A549 (cell line): ENCODE measurements around the gene NXN. TPM values are rescaled to one million over a fixed set of nuclear protein-coding genes. Genes with fewer than 3 reads are reported as not detected.

Experiments
- ATAC-seq, 2 experiments: fragments of 200-7000 bp in 1 of 2; fragments of >200 bp in 1 of 2; cut with Nextera tagmentation in 1 of 2; cut with Tn5 transposase in 1 of 2; 3 replicates each; pipeline versions ENCODE4 v1.8.0 to v1.9.1; 2018 to 2020; ENCODE audit warnings: mild to moderate bottlenecking in 1 of 2, moderate library complexity in 1 of 2
- CTCF ChIA-PET: fragments of 300-600 bp; sonication (Branson Sonifier 250); formaldehyde crosslinking; extraction: SDS; loops from one replicate; lab custom pipeline; 2021; ENCODE audit warnings: antibody characterized with exemption, inconsistent platforms; lab: Yijun Ruan, JAX
- POLR2A ChIA-PET: fragments of 350-600 bp; formaldehyde crosslinking; extraction: SDS; loops from one replicate; lab custom pipeline; 2021; ENCODE audit warnings: antibody characterized with exemption, inconsistent platforms; lab: Yijun Ruan, JAX
- DNase-seq, 2 experiments: peaks; one replicate each; pipeline versions ENCODE4 v3.0.0 to v3.0.0-alpha.2; 2011 to 2016; ENCODE audit warnings: low read depth in 1 of 2, low spot score in 1 of 2
- FAIRE-seq: peaks from 2 replicates; lab custom pipeline; 2011; peaks lifted over from hg19 to GRCh38; lab: Jason Lieb, UNC
- H3K27ac ChIP-seq, 2 experiments: fragments of >200 bp; sonication (Bioruptor Twin); formaldehyde crosslinking; 3 replicates each; pipeline ENCODE4 v1.5.1; 2016 to 2017
- H3K4me1 ChIP-seq: fragments of >200 bp; sonication (Bioruptor Twin); formaldehyde crosslinking; 3 replicates; pipeline ENCODE4 v1.6.1; 2016
- H3K4me2 ChIP-seq: fragments of >200 bp; sonication (Bioruptor Twin); formaldehyde crosslinking; 3 replicates; pipeline ENCODE4 v1.6.1; 2016
- H3K4me3 ChIP-seq: fragments of >200 bp; sonication (Bioruptor Twin); formaldehyde crosslinking; 3 replicates; pipeline ENCODE4 v1.5.1; 2016
- H3K9me3 ChIP-seq: fragments of >200 bp; sonication (Bioruptor Twin); formaldehyde crosslinking; 3 replicates; pipeline ENCODE4 v1.6.1; 2016
- BHLHE40 ChIP-seq: IDR thresholded peaks from 2 replicates; pipeline ENCODE4 v1.6.1; 2012; ENCODE audit warnings: low read depth, low read length, inconsistent platforms
- CBX2 ChIP-seq: fragments of 200-600 bp; sonication (generic); IDR thresholded peaks from 2 replicates; pipeline ENCODE4 v1.6.1; 2016; ENCODE audit warnings: low read depth, mild to moderate bottlenecking, borderline replicate concordance
- CBX8 ChIP-seq: fragments of 200-600 bp; sonication (generic); IDR thresholded peaks from 2 replicates; pipeline ENCODE4 v1.6.1; 2016
- E2F6 ChIP-seq: IDR thresholded peaks from 2 replicates; pipeline ENCODE4 v1.6.1; 2012; ENCODE audit warnings: low read depth, borderline replicate concordance
- EHF ChIP-seq: fragments of 250-450 bp; sonication (Bioruptor Pico); IDR thresholded peaks from 2 replicates; pipeline ENCODE4 v1.5.0; 2020; ENCODE audit warnings: mild to moderate bottlenecking
- ELK1 ChIP-seq: fragments of 150-350 bp; IDR thresholded peaks from 2 replicates; pipeline ENCODE4 v1.6.1; 2014; ENCODE audit warnings: low read depth, mild to moderate bottlenecking, low read length
- ESRRA ChIP-seq: fragments of 150-350 bp; IDR thresholded peaks from 2 replicates; pipeline ENCODE4 v1.6.1; 2014; ENCODE audit warnings: mild to moderate bottlenecking, low read length, borderline replicate concordance
- FOSB ChIP-seq: fragments of 250-450 bp; sonication (Bioruptor Pico); IDR thresholded peaks from 2 replicates; pipeline ENCODE4 v1.5.0; 2020; ENCODE audit warnings: mild to moderate bottlenecking, moderate library complexity
- HOXB13 ChIP-seq: fragments of 250-450 bp; sonication (Bioruptor Pico); IDR thresholded peaks from 2 replicates; pipeline ENCODE4 v1.5.0; 2020; ENCODE audit warnings: low read depth, mild to moderate bottlenecking, moderate library complexity
- JUN ChIP-seq, 2 experiments: fragments of >200 bp; sonication (Bioruptor Twin); formaldehyde crosslinking; IDR thresholded peaks; 2 replicates in 1 of 2; 3 replicates in 1 of 2; pipeline ENCODE4 v1.6.1; 2016 to 2017
- KDM5A ChIP-seq: fragments of 200-600 bp; sonication (generic); IDR thresholded peaks from 2 replicates; pipeline ENCODE4 v1.6.1; 2016; ENCODE audit warnings: antibody characterized with exemption, mild to moderate bottlenecking
- NR3C1 ChIP-seq: fragments of >200 bp; sonication (Bioruptor Twin); formaldehyde crosslinking; IDR thresholded peaks from 3 replicates; pipeline ENCODE4 v1.6.1; 2017
- PHF8 ChIP-seq: fragments of 200-600 bp; sonication (generic); IDR thresholded peaks from 2 replicates; pipeline ENCODE4 v1.6.1; 2016; ENCODE audit warnings: low read depth, mild to moderate bottlenecking, antibody characterized with exemption, moderate library complexity, borderline replicate concordance
- POLR2A ChIP-seq: IDR thresholded peaks from 2 replicates; pipeline ENCODE4 v1.6.1; 2012; ENCODE audit warnings: mild to moderate bottlenecking, low read length
- RNF2 ChIP-seq: fragments of 200-600 bp; sonication (generic); IDR thresholded peaks from 2 replicates; pipeline ENCODE4 v1.6.1; 2016; ENCODE audit warnings: low read depth, mild to moderate bottlenecking, antibody characterized with exemption, moderate library complexity, borderline replicate concordance
- TP53 ChIP-seq: fragments of 250-450 bp; sonication (Bioruptor Pico); IDR thresholded peaks from 2 replicates; pipeline ENCODE4 v1.5.0; 2021; ENCODE audit warnings: mild to moderate bottlenecking, moderate library complexity
- ZSCAN20 ChIP-seq: fragments of 250-450 bp; sonication (Bioruptor Pico); IDR thresholded peaks from 2 replicates; pipeline ENCODE4 v1.8.0; 2022; ENCODE audit warnings: mild to moderate bottlenecking, moderate library complexity
- WGBS: methylation state at CpG from one replicate; pipeline ENCODE4 v1.1.6; 2017; ENCODE audit errors: missing lambda C conversion rate; 5-methylcytosine and 5-hydroxymethylcytosine counted together
- polyA plus RNA-seq, 4 experiments: library from polyadenylated mRNA; depleted of rRNA in 3 of 4; stranded (reverse); fragments of >200 nt; fragmentation: RNase III in 1 of 4; extraction: RNeasy Plus Mini Kit Qiagen cat#74134 plus additional on column Dnase treatment in 1 of 4; gene quantifications; 2 replicates in 3 of 4; 3 replicates in 1 of 4; pipeline ENCODE4 v1.2.3, GENCODE V29; 2011 to 2017
- TF ChIP-seq, protein P1 (sequence below): fragments of >200 bp; sonication (Bioruptor Twin); formaldehyde crosslinking; IDR thresholded peaks from 3 replicates; pipeline ENCODE4 v1.6.1; 2016
- TF ChIP-seq, protein P2 (sequence below): fragments of >200 bp; sonication (Bioruptor Twin); formaldehyde crosslinking; IDR thresholded peaks from 2 replicates; pipeline ENCODE4 v1.6.1; 2016

NXN gene
- polyA plus RNA-seq, 2 of the 4 experiments (the other 2 are of a cell fraction) = 24.6 to 31.1 TPM

DNA sequence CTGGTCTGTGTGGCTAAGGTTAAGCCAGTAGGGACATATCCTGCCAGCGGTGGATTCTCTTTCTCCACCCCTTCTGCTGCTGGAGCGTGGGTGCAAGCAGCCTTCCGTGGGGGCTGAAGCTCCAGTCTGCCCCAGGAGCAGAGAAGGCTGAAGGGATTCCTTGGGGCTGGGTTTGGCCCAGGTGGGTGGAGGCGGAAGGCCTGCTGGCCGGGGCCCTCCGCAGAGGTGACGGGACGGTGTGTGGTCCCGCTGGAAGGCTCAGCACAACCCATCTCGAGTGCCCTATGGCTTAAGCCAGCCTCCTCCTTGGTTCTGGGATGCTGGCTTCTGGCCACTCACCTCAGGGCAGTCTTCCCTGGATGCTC, 30.5 kb upstream of the NXN start:
- ATAC-seq = peak in 1 of 2 experiments; percentile 5; a peak in 1 of 6 replicates
- no peak for FAIRE-seq
- CTCF ChIA-PET = interaction anchor here (0.6 to 4.1 kb wide), 4 partner anchors 10 to 571 kb away, joined by 3 to 23 read pairs (median 10); no protein-coding TSS in a partner anchor
- no peak for DNase-seq
- WGBS = 89% methylated on average over 10 of the region's 10 CpGs
- POLR2A ChIA-PET = no interaction called here
- Histone ChIP-seq H3K9me3 (no peaks in the 10 kb centered on the region), H3K4me3 (no peak overlapping the region), H3K27ac (no peak overlapping the region), H3K4me2 (no peak overlapping the region), H3K4me1 (no peaks in the 10 kb centered on the region)
- TF ChIP-seq CBX8 (no peak), BHLHE40 (no peak), E2F6 (no peak), EHF (CRISPR knock-in tag) (no peak), PHF8 (no peak), ELK1 (no peak), JUN (IDR thresholded peaks at IDR 0.05) (no peak), KDM5A (no peak), FOSB (CRISPR knock-in tag) (no peak), RNF2 (no peak)
- TF ChIP-seq, protein P1, sequence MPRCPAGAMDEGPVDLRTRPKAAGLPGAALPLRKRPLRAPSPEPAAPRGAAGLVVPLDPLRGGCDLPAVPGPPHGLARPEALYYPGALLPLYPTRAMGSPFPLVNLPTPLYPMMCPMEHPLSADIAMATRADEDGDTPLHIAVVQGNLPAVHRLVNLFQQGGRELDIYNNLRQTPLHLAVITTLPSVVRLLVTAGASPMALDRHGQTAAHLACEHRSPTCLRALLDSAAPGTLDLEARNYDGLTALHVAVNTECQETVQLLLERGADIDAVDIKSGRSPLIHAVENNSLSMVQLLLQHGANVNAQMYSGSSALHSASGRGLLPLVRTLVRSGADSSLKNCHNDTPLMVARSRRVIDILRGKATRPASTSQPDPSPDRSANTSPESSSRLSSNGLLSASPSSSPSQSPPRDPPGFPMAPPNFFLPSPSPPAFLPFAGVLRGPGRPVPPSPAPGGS = no peak

DNA sequence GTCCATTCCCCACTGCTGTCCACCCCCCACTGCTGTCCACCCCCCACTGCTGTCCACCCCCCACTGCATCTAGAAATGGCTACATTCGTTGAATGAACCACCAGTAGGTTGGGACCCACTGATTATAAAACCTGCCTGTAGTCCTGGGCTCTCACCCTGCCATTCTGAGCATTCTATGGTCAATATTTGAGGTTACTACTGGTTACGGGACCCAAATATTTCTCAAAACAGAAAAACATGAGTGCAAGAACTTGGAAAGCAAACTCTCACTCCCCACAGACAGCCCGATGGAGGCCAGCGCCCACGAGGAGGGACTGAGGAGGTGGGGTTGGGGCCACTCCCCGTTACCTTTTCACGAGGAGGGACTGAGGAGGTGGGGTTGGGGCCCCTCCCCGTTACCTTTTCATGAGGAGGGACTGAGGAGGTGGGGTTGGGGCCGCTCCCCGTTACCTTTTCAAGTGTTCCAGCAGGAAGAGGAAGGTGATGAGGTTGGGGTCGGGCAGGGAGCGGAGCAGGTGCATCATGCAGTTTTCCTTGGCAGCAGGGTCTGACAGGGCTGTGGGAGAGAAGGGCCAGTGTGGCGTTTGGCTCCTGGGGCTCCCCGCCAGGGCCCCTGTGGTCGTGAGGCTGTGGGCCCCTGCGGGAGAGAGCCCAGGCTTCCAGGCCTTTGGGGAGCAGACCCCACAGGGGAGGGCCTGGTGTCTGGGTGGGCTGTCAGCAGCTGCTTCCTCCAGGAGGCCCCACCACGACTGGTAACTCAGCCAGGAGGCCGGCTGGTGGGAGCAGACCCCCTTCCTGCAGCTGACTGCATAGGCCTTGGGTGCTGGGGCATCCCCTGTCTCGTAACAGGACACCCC, 29.9 kb upstream of the NXN start:
- TF ChIP-seq CBX2 = no peak
- no peak for TF ChIP-seq ESRRA
- no peak for TF ChIP-seq HOXB13 (CRISPR knock-in tag)
- TF ChIP-seq RNF2 = no peak
- TF ChIP-seq TP53 (CRISPR knock-in tag) = no peak
- TF ChIP-seq, protein P2, sequence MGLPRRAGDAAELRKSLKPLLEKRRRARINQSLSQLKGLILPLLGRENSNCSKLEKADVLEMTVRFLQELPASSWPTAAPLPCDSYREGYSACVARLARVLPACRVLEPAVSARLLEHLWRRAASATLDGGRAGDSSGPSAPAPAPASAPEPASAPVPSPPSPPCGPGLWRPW = no peak
- no peak for TF ChIP-seq EHF (CRISPR knock-in tag)
- no peak for TF ChIP-seq POLR2A
- no peak for TF ChIP-seq NR3C1
- no peak for TF ChIP-seq ZSCAN20 (CRISPR knock-in tag)
- ChIA-PET CTCF (interaction anchor here (0.6 to 4.1 kb wide), 3 partner anchors 10 to 570 kb away, joined by 3 to 23 read pairs (median 16); no protein-coding TSS in a partner anchor), POLR2A (no interaction called here)
- Histone ChIP-seq H3K4me2 (no peak overlapping the region), H3K4me1 (no peaks in the 10 kb centered on the region), H3K27ac (no peak overlapping the region), H3K9me3 (no peaks in the 10 kb centered on the region), H3K4me3 (no peak overlapping the region)
- 78% methylated on average over 15 of the region's 19 CpGs for WGBS
- ATAC-seq = no peak
- DNase-seq = no peak
- no peak for FAIRE-seq
